HG03060 (cell line): ENCODE data around the gene TEX2.

Experiments used
- ATAC-seq: cut with Tn5 transposase; IDR thresholded peaks from one replicate; pipeline ENCODE4 v1.9.1; 2021; ENCODE audit warnings: low read depth, moderate number of reproducible peaks; ENCODE audit not compliant: unreplicated experiment

The TEX2 gene

GRCh38 chr17:64263000-64263766 is at the start of gene TEX2:
Gene TEX2 (minus strand): TSS chr17:64263260. CDS start chr17:64214217, 49,043 bp downstream.
- ATAC-seq, result peak; percentile 80

GRCh38 chr17:64309710-64310109 is 46.6 kb upstream of the TEX2 start:
- no peak for ATAC-seq

- no peak for ATAC-seq
Observed at GRCh38 chr17:64309021-64309420, 46.0 kb upstream of the TEX2 start.

GRCh38 chr17:64306850-64307463 is 43.9 kb upstream of the TEX2 start:
- ATAC-seq, result no peak

- ATAC-seq, result no peak
Observed at GRCh38 chr17:64304551-64304950, 41.5 kb upstream of the TEX2 start.

- no peak for ATAC-seq
Observed at GRCh38 chr17:64300699-64300965, 37.6 kb upstream of the TEX2 start.

GRCh38 chr17:64297467-64298088 is 34.5 kb upstream of the TEX2 start:
- ATAC-seq, result no peak

GRCh38 chr17:64296246-64296645 is 33.2 kb upstream of the TEX2 start:
- ATAC-seq, result no peak

GRCh38 chr17:64295146-64295545 is 32.1 kb upstream of the TEX2 start:
- no peak for ATAC-seq

GRCh38 chr17:64291268-64291851 is 28.3 kb upstream of the TEX2 start:
- no peak for ATAC-seq

- no peak for ATAC-seq
Observed at GRCh38 chr17:64289741-64290141, 26.7 kb upstream of the TEX2 start.

- no peak for ATAC-seq
Observed at GRCh38 chr17:64282753-64283080, 19.7 kb upstream of the TEX2 start.

GRCh38 chr17:64281962-64282752 is 19.1 kb upstream of the TEX2 start:
- no peak for ATAC-seq

- no peak for ATAC-seq
Observed at GRCh38 chr17:64278614-64279013, 15.6 kb upstream of the TEX2 start.

GRCh38 chr17:64277831-64278562 is 14.9 kb upstream of the TEX2 start:
- no peak for ATAC-seq

- no peak for ATAC-seq
Observed at GRCh38 chr17:64276961-64277505, 14.0 kb upstream of the TEX2 start.

GRCh38 chr17:64275016-64275415 is 12.0 kb upstream of the TEX2 start:
- ATAC-seq, result no peak

GRCh38 chr17:64273006-64273405 is 9.9 kb upstream of the TEX2 start:
- ATAC-seq, result no peak

GRCh38 chr17:64270885-64271284 is 7.8 kb upstream of the TEX2 start:
- no peak for ATAC-seq
